AG20443 (cell line): ENCODE results near the gene EEFSEC.
A peak's percentile ranks its signal among the peaks of the same experiment; 100 is the strongest.

Experiments used
- DNase-seq: peaks from one replicate; pipeline ENCODE4 v3.0.0; 2012; ENCODE audit warnings: low spot score, mixed read lengths

The EEFSEC gene

DNA sequence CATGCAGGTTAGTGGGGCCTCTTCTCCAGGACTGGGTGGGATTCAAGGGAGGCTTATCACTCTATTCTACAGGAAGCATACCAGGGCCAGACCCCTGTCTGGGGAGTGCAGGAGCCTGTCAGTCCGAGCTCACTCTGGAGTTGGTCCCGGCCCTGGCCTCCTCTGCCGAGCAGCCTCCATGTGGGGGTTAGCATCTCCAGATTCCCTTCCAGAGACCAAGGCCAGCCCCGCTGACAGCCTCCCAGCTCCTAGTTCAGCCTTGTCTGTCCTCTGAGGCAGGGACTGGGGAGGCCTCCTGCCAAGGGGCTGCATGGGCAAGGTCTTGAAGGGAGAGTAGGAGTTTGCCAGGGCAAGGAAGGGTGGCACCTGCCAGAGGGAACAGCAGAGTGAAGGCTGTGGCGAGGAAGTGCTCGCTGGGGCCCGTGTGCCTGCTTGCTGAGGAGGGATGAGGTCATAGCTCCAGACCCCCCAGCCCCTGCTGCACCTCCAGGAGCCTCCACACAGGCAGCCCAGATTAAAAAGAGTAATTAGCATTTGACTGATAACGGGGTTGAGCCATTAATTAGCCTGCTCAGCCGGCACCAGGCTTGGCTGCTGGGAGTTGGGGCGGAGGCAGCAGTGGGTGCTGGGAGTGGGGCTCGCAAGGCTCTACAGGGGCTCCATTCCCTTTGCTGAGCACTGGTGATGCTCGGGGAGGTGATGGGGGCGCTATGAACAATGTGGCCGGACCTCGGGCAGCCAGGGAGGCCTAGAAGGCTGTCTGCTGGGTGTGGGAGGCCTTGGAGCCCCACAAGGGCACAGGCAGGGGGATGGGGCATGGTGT, 259.1 kb downstream of the EEFSEC start:
- DNase-seq: no peak

- no peak for DNase-seq
Observed at GRCh38 chr3:128413003-128413370, 259.7 kb downstream of the EEFSEC start.

DNA sequence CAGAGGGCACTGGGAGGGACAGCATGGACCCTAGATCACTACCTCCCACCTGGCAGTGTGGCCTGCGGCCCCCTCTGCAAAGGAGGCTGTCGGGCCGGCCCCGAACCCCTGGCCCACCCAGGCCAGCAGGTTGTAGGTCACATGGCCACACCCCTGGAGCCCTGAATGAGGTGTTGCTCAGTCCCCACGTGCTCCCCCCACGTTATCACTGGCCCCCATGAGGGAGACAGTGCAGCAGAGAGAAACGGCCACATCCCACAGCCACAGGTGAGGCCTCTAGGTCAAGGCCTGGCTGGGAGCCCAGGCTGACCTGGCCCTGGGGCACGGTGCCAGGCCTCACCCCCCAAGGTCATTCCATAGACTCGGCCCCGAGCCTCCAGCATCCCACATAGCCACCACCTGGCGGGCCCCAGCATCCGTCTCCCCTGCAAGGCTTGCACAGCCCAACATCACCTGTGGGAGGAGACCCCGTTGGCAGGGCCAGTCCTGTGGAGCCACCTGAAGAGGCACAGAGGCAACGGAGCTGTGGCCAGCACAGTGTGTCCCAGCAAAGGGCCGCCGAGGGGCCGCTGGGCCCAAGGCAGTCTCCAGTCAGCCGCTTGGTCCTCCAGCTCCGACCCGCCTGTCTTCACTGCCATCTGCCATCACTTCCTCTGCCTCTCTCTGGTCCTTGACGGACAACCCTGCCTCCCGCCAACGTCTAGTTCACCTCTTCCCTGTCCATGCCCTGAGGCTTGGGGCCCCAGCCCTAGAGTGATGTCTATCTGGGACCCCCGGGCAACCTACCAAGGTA, 260.3 kb downstream of the EEFSEC start:
- DNase-seq: no peak

- no peak for DNase-seq
Observed at GRCh38 chr3:128415200-128415772, 262.0 kb downstream of the EEFSEC start.

- no peak for DNase-seq
Observed at GRCh38 chr3:128415773-128416577, 262.7 kb downstream of the EEFSEC start.

GRCh38 chr3:128416578-128417211, 263.4 kb downstream of the EEFSEC start:
- DNase-seq: peak; percentile 98

- no peak for DNase-seq
Observed at GRCh38 chr3:128418900-128419299, 265.6 kb downstream of the EEFSEC start.

GRCh38 chr3:128419311-128419710, 266.0 kb downstream of the EEFSEC start:
- no peak for DNase-seq

DNA sequence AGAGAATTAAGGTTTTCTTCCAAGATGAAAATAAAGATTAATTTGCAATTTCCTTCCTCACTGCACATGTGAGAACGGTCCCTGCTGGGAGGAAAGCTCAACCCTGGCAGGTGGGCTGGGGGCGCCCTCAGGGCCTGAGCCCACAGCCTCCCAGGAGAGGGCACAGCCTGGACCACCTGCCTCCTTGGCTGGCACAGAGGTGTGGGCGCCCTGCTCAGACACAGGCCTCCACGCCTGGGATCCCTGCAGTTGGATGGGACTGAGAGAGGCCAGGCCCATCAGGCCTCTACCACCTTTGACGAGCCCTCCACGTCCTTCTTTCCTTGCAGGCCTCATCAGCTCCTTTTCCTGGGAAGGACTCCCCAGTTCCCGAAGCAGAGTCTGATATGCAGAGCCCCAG, 267.0 kb downstream of the EEFSEC start:
- no peak for DNase-seq

DNA sequence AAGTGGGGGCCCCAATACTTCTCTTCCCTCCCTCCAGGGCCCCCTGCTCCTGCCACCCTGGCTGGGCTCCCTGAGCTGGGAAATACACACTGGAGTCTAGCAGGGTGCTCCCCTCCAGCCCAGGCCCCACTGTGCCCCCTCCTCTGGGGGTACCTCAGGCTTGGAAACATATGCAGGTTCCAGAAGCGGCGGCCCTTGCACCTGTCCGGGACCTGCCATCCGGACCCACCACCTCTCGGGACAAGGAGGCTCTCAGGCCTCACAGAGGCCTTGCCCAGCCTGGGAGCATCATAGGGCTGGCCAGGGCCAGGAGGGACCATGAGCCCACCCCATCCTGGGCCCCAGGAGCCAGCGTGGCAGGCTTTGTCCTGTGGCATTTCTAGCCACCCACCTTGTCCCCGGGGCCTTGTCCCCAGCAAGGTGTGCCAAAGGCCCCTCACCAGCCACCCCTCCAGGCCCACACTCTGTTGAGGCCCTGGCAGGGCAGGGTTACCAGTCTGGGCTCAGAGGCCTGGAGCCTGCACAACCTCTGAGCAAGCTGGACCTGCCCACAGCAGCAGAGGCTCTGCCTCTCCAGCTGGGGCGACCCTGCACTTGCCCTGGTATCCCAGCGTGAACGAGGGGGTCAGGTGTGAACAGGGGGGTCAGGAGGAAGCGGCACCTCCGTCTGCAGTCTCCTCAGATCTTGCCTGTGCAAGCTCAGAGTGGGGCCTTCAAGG, 267.6 kb downstream of the EEFSEC start:
- DNase-seq: no peak

DNA sequence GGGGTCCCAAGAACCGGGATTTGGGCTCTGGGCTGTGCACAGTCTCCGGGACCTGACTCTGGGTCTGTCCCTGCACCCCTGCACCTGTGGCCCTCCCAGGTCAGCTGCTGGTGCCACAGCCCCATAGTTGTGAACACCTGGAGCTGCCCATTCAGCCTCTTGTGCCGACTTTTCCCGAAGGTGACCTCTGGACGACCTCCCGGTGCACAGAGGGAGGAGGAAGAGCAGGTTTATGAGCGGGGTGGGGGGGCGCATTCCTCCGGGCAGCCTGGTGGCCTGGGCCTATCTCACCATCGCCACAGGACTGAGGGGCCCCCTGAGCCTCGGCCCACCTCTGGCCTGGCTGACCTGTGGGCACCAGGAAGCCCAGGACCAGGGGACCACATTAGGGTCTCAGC, 268.2 kb downstream of the EEFSEC start:
- no peak for DNase-seq

- DNase-seq: no peak
Observed at GRCh38 chr3:128421966-128422365, 268.7 kb downstream of the EEFSEC start.

DNA sequence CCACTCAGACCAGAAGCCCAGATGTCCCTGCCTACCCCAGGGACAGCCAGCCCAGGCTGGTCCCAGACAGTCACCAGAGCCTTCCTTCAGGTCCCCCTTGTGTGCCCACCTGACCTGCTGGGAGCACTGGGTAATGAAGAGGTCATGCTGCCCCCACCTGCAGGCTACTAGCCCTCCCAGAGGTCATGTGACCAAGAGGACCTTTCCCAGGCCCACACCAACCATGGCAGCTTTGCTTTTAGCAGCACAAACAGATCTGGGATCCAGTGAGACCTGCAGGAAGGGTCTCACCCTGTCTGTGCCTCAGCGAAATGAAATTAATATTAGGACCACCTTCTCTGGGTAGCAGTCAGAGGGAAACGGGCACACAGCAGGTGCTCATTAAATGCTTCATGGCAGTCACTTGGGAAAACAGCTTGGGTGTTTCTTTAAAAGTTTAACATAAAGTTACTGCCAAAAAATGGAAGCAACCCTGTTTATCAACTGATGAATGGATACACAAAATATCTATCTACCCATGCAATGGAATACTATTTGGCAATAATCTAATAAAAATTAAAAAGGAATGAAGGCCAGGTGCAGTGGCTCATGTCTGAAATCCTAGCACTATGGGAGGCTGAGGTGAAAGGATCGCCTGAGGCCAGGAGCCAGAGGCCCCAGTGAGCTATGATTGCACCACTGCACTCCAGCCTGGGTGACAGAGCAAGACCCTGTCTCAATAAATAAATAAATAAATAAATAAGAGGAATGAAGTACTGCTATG, 269.7 kb downstream of the EEFSEC start:
- no peak for DNase-seq

DNA sequence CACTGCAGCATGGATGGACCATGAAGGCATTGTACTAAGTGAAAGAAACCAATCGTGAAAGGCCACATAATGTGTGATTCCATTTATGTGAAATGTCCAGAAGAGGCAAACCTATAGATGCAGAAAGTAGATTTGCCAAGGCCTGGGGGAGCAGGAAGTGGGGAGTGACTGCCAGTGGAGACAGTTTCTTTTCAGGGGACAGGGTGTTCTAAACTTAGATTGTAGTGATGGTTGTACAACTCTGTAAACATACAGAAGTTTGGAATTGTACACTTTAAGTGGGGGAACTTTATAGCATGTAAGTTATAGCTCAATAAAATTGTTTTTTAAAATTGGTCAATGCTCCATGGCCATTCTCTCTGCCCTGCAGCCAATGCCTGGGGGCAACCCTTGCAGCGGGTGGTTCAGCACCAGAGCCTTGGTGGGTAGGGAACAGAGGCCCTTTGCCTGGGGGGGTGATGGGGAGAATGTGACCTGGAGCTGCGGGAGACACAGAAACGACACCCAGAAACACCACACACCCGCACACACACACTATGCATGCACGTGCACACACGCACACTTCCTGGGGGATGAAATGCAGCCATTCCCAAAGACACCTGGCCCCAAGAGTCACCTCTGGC, 270.4 kb downstream of the EEFSEC start:
- DNase-seq: no peak

- DNase-seq: no peak
Observed at GRCh38 chr3:128424508-128425069, 271.3 kb downstream of the EEFSEC start.

DNA sequence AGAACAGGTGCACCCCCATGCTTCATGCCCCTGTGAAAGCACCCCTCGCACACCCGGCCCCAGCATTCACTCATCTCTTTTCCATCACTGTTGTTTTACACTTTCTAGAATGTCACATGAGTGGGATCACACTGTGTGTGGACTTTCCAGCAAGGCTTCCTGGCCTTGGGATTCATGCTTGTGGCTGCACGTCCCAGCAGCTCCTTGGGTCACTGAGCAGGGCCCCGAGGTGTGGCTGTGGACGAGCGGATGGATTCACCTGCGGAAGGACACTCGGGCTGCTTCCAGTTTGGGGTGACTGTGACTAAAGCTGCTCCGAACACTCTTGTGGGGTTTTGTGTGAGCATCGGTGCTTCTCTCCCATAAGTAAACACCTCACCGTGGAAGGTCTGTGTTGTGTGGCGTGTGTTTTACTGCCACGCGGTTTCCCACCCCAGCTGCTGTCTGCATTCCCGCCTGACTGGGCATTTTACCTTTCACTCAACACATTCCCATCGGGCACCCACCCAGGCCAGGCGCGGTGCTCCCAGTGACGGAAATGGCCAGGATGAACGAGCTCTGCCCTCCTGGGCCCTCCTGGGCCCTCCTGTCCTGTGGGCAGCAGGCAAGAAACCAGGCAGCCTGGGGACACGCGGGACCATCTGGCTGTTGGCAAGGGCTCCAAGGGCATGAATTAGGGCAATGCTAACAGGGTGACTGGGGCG, 272.0 kb downstream of the EEFSEC start:
- DNase-seq: no peak

GRCh38 chr3:128425846-128426127, 272.5 kb downstream of the EEFSEC start:
- DNase-seq: no peak

GRCh38 chr3:128426128-128426921, 273.0 kb downstream of the EEFSEC start:
- peak; percentile 94 for DNase-seq
